ENCODE data around the gene WSCD2.

GRCh38 chr12:108269224-108269623, 140.1 kb downstream of the WSCD2 start:
- no peak for TF ChIP-seq POLR2A (IDR thresholded peaks at IDR 0.05)
- no peak for TF ChIP-seq CTCF (IDR thresholded peaks at IDR 0.05)
- TF ChIP-seq POLR2AphosphoS5 (IDR thresholded peaks at IDR 0.05) = no peak
